NB4 (cell line): Measurements from ENCODE around the gene RASGRP2.

Source experiments
- DNase-seq: peaks from one replicate; pipeline ENCODE4 v3.0.0; 2010; ENCODE audit warnings: low read depth
- H3K4me3 ChIP-seq: one replicate; pipeline ENCODE4 v1.5.1; 2011; ENCODE audit warnings: mild to moderate bottlenecking, low read depth, low read length, moderate library complexity
- CTCF ChIP-seq: IDR thresholded peaks from one replicate; pipeline ENCODE4 v1.5.1; 2012; ENCODE audit warnings: low read depth, low read length
- MAX ChIP-seq: IDR thresholded peaks from 2 replicates; pipeline ENCODE4 v1.6.1; 2011; ENCODE audit warnings: low read depth, low read length
- MYC ChIP-seq: IDR thresholded peaks from 2 replicates; pipeline ENCODE4 v1.6.1; 2011; ENCODE audit warnings: low read depth, low read length
- POLR2A ChIP-seq: IDR thresholded peaks from 2 replicates; pipeline ENCODE4 v1.6.1; 2011; ENCODE audit warnings: mild to moderate bottlenecking; ENCODE audit not compliant: insufficient read length; ENCODE audit errors: extremely low read depth

Gene RASGRP2

GRCh38 chr11:64686466-64687170 is 57.3 kb downstream of the RASGRP2 start:
- H3K4me3 ChIP-seq: no peak overlapping the region
- no peak for TF ChIP-seq MYC
- TF ChIP-seq CTCF: no peak
- TF ChIP-seq POLR2A: no peak
- no peak for TF ChIP-seq MAX
- no peak for DNase-seq

- TF ChIP-seq POLR2A (no peak), CTCF (no peak), MYC (no peak), MAX (no peak)
- H3K4me3 ChIP-seq: no peak overlapping the region
- no peak for DNase-seq
Measured at GRCh38 chr11:64685536-64685935, 58.4 kb downstream of the RASGRP2 start.

GRCh38 chr11:64684357-64684756 is 59.6 kb downstream of the RASGRP2 start:
- DNase-seq: no peak
- TF ChIP-seq CTCF: no peak
- no peak for TF ChIP-seq POLR2A
- no peak for TF ChIP-seq MYC
- TF ChIP-seq MAX: no peak
- H3K4me3 ChIP-seq: no peak overlapping the region

- H3K4me3 ChIP-seq: no peak overlapping the region
- TF ChIP-seq CTCF: no peak
- no peak for TF ChIP-seq MYC
- TF ChIP-seq MAX: no peak
- no peak for TF ChIP-seq POLR2A
- no peak for DNase-seq
Measured at GRCh38 chr11:64681171-64681570, 62.8 kb downstream of the RASGRP2 start.

GRCh38 chr11:64679846-64680245 is 64.1 kb downstream of the RASGRP2 start:
- TF ChIP-seq CTCF (no peak), POLR2A (no peak), MAX (no peak), MYC (no peak)
- H3K4me3 ChIP-seq: no peak overlapping the region
- no peak for DNase-seq
